GM06990 (cell line): Measurements from ENCODE around the gene CNTN5.

ENCODE experiments used
- DNase-seq: peaks from one replicate; pipeline ENCODE4 v3.0.0-alpha.2; 2011; ENCODE audit not compliant: insufficient read length; ENCODE audit errors: extremely low read depth
- H3K27me3 ChIP-seq: replicated peaks from 2 replicates; pipeline ENCODE4 v1.6.0; 2011; ENCODE audit warnings: low read length; ENCODE audit not compliant: control insufficient read depth, insufficient read depth
- H3K36me3 ChIP-seq: 2 replicates; pipeline ENCODE4 v1.5.1; 2011; ENCODE audit warnings: low read length; ENCODE audit not compliant: control insufficient read depth, insufficient read depth
- H3K4me3 ChIP-seq: replicated peaks from 2 replicates; pipeline ENCODE4 v1.5.1; 2011; ENCODE audit warnings: low read depth, mild to moderate bottlenecking, control low read depth, low read length
- CTCF ChIP-seq: IDR thresholded peaks from 2 replicates; pipeline ENCODE4 v1.5.1; 2011; ENCODE audit warnings: low read length, control low read depth, mild to moderate bottlenecking, inconsistent platforms; ENCODE audit not compliant: insufficient read depth, poor library complexity, severe bottlenecking

Gene CNTN5

GRCh38 chr11:99670067-99670676, 649.4 kb downstream of the CNTN5 start:
- Histone ChIP-seq H3K27me3 (no peaks in the 10 kb centered on the region), H3K4me3 (no peak overlapping the region), H3K36me3 (no peaks in the 10 kb centered on the region)
- no peak for DNase-seq
- no peak for TF ChIP-seq CTCF

GRCh38 chr11:99671808-99672409, 651.2 kb downstream of the CNTN5 start:
- no peak for TF ChIP-seq CTCF
- no peak overlapping the region for H3K4me3 ChIP-seq
- no peaks in the 10 kb centered on the region for H3K36me3 ChIP-seq
- no peaks in the 10 kb centered on the region for H3K27me3 ChIP-seq
- no peak for DNase-seq

GRCh38 chr11:99676292-99676691, 655.5 kb downstream of the CNTN5 start:
- DNase-seq, result no peak
- no peaks in the 10 kb centered on the region for H3K27me3 ChIP-seq
- H3K36me3 ChIP-seq, result no peaks in the 10 kb centered on the region
- TF ChIP-seq CTCF, result no peak
- no peak overlapping the region for H3K4me3 ChIP-seq

- Histone ChIP-seq H3K4me3 (no peak overlapping the region), H3K27me3 (no peaks in the 10 kb centered on the region), H3K36me3 (no peaks in the 10 kb centered on the region)
- DNase-seq, result no peak
- no peak for TF ChIP-seq CTCF
Observed at GRCh38 chr11:99682171-99682570, 661.4 kb downstream of the CNTN5 start.

- DNase-seq, result no peak
- no peak for TF ChIP-seq CTCF
- H3K27me3 ChIP-seq, result no peaks in the 10 kb centered on the region
- H3K36me3 ChIP-seq, result no peaks in the 10 kb centered on the region
- H3K4me3 ChIP-seq, result no peak overlapping the region
Observed at GRCh38 chr11:99682646-99683045, 661.9 kb downstream of the CNTN5 start.
